ENCODE data around the gene MACROD2. TPM values are rescaled to one million over a fixed set of nuclear protein-coding genes. Genes with fewer than 3 reads are reported as not detected.

The MACROD2 gene
- total RNA-seq, 1 experiment from 2014 or later: 3.7 TPM

DNA sequence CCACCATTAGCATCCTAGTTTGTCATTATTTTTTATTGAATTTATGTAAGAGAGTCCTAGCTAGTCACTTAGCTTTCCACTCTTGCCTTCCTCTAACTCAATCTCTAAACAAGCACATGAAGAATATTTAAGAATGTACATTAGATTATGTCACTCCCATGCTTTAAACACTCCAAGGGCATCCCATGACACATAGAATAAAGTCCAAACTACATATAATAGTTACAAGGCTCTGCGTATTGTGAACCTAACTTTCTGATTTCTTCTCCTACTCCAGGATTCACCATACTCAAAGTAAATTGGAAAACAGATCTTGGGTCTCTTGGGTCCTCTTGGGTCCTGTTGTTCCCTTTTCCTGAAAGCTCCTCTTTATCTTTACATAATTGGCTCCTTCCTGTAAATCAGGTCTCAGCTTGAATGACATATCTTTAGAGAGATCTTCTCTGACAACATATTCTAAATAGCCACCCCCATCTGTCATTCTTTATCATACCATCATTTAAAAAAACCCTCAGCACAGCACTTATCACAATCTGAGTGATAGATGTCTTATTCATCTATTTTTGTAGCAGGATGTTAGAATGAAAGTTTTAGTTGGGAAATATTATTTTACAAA is 1384.5 kb downstream of the MACROD2 start:
- no peaks in the 10 kb centered on the region for H3K9me2 ChIP-seq (ENCODE audit: insufficient read depth)
- H3K4me3 ChIP-seq (replicated peaks in 1 of 2; ENCODE audit: low read depth in 1 of 2, low read length in 2 of 2): no peak overlapping the region
- H3K36me3 ChIP-seq (ENCODE audit: control insufficient read depth in 1 of 2, insufficient read depth in 2 of 2, low read length in 2 of 2): no peaks in the 10 kb centered on the region
- peaks cover 0 to 3% of the 10 kb centered on the region in 2 experiments; a peak in 1 of 4 replicates for H3K9me3 ChIP-seq (ENCODE audit: control insufficient read depth in 1 of 2, insufficient read depth in 1 of 2, low read depth in 1 of 2, low read length in 2 of 2)
- intact Hi-C loops (cut with micrococcal nuclease): no loop called here
- H3K79me2 ChIP-seq (ENCODE audit: insufficient read depth, low read length): no peaks in the 10 kb centered on the region
- POLR2A ChIA-PET: no interaction called here
- TF ChIP-seq, protein P1, sequence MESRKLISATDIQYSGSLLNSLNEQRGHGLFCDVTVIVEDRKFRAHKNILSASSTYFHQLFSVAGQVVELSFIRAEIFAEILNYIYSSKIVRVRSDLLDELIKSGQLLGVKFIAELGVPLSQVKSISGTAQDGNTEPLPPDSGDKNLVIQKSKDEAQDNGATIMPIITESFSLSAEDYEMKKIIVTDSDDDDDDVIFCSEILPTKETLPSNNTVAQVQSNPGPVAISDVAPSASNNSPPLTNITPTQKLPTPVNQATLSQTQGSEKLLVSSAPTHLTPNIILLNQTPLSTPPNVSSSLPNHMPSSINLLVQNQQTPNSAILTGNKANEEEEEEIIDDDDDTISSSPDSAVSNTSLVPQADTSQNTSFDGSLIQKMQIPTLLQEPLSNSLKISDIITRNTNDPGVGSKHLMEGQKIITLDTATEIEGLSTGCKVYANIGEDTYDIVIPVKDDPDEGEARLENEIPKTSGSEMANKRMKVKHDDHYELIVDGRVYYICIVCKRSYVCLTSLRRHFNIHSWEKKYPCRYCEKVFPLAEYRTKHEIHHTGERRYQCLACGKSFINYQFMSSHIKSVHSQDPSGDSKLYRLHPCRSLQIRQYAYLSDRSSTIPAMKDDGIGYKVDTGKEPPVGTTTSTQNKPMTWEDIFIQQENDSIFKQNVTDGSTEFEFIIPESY (IDR thresholded peaks at IDR 0.05; ENCODE audit: extremely low read depth, insufficient replicate concordance, low read length): no peak
- TF ChIP-seq CEBPB (IDR thresholded peaks at IDR 0.05; ENCODE audit: low read depth): no peak
- no peak for TF ChIP-seq ZNF274 (IDR thresholded peaks at IDR 0.05; ENCODE audit: low read depth, low read length)
- TF ChIP-seq YY1 (IDR thresholded peaks at IDR 0.05; ENCODE audit: extremely low read depth, insufficient replicate concordance, low read depth, low read length): no peak
- no peak for TF ChIP-seq EGR1 (IDR thresholded peaks at IDR 0.05; ENCODE audit: low read depth)
- TF ChIP-seq, protein P2, sequence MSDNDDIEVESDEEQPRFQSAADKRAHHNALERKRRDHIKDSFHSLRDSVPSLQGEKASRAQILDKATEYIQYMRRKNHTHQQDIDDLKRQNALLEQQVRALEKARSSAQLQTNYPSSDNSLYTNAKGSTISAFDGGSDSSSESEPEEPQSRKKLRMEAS (IDR thresholded peaks at IDR 0.05): no peak
- TF ChIP-seq SRF (IDR thresholded peaks at IDR 0.05; ENCODE audit: low read depth): no peak
- TF ChIP-seq, protein P3, sequence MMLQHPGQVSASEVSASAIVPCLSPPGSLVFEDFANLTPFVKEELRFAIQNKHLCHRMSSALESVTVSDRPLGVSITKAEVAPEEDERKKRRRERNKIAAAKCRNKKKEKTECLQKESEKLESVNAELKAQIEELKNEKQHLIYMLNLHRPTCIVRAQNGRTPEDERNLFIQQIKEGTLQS (IDR thresholded peaks at IDR 0.05): no peak
- TF ChIP-seq ZFX (IDR thresholded peaks at IDR 0.05): no peak
- TF ChIP-seq, protein P4, sequence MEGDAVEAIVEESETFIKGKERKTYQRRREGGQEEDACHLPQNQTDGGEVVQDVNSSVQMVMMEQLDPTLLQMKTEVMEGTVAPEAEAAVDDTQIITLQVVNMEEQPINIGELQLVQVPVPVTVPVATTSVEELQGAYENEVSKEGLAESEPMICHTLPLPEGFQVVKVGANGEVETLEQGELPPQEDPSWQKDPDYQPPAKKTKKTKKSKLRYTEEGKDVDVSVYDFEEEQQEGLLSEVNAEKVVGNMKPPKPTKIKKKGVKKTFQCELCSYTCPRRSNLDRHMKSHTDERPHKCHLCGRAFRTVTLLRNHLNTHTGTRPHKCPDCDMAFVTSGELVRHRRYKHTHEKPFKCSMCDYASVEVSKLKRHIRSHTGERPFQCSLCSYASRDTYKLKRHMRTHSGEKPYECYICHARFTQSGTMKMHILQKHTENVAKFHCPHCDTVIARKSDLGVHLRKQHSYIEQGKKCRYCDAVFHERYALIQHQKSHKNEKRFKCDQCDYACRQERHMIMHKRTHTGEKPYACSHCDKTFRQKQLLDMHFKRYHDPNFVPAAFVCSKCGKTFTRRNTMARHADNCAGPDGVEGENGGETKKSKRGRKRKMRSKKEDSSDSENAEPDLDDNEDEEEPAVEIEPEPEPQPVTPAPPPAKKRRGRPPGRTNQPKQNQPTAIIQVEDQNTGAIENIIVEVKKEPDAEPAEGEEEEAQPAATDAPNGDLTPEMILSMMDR (IDR thresholded peaks at IDR 0.05 in 2 of 3, conservative IDR thresholded peaks at IDR 0.05 in 1 of 3; ENCODE audit: borderline replicate concordance in 1 of 3, insufficient read depth in 1 of 3, low read depth in 2 of 3, low read length in 2 of 3): no peak
- no peaks in the 10 kb centered on the region for H3K4me1 ChIP-seq (ENCODE audit: control insufficient read depth in 1 of 2, insufficient read depth in 2 of 2, low read length in 2 of 2)
- no peak overlapping the region for H2AFZ ChIP-seq (ENCODE audit: low read depth, low read length, poor library complexity, severe bottlenecking)
- H3K4me2 ChIP-seq (ENCODE audit: low read length): no peak overlapping the region
- CTCF ChIA-PET: no interaction called here
- RAD21 ChIA-PET (ENCODE audit: low non-redundant PET in 1 of 2, low total read pairs in 2 of 2, uncharacterized antibody in 2 of 2, unreplicated experiment in 2 of 2): no interaction called here
- no peak for ATAC-seq
- no peak for DNase-seq (ENCODE audit: low read depth, low spot score)
- H4K20me1 ChIP-seq (ENCODE audit: insufficient read depth): no peaks in the 10 kb centered on the region
- H3K9ac ChIP-seq (ENCODE audit: low read length): no peak overlapping the region
- no TSS peak for BruUV-seq (replicated peaks)
- H3K27me3 ChIP-seq (ENCODE audit: insufficient read depth, low read length): no peaks in the 10 kb centered on the region
- H3K27ac ChIP-seq (ENCODE audit: low read depth, low read length): no peak overlapping the region

All from HCT116 (cell line).